PFSK-1 (cell line): ENCODE results near the gene ORAI1.

ENCODE experiments used
- POLR2AphosphoS5 ChIP-seq: IDR thresholded peaks from 2 replicates; pipeline ENCODE4 v1.6.1; 2012; ENCODE audit warnings: low read depth, mild to moderate bottlenecking, control low read depth, low read length, moderate library complexity
- SIN3A ChIP-seq: IDR thresholded peaks from 2 replicates; pipeline ENCODE4 v1.6.1; 2012; ENCODE audit warnings: mild to moderate bottlenecking, low read length, moderate library complexity, borderline replicate concordance; ENCODE audit not compliant: insufficient read depth
- TF ChIP-seq, protein P1 (sequence below), 2 experiments: IDR thresholded peaks; 2 replicates each; pipeline versions ENCODE4 v1.6.1 to v1.8.0; 2011 to 2012; ENCODE audit warnings: low read depth in 2 of 2, low read length in 2 of 2, control low read depth in 1 of 2, inconsistent platforms in 1 of 2, mild to moderate bottlenecking in 1 of 2, moderate library complexity in 1 of 2; ENCODE audit not compliant: insufficient read depth in 1 of 2

DNA sequence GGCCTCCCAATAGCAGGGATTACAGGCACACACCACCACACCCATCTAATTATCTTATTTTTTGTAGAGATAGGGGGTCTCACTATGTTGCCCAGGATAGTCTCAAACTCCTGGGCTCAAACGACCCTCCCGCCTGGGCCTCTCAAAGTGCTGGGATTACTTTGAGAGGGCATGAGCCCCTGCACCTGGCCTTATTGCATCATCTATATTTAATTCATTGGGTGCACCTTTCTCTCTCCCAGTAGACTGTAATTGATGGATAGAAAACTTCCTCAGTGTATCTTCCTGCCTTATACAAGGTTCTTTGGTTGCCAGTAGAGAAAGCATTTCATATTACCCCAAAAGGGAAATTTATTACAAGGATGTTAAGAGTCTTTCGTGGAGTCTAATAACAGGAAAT lies 52.0 kb downstream of the ORAI1 start:
- TF ChIP-seq SIN3A (no peak), POLR2AphosphoS5 (no peak)
- TF ChIP-seq, protein P1, sequence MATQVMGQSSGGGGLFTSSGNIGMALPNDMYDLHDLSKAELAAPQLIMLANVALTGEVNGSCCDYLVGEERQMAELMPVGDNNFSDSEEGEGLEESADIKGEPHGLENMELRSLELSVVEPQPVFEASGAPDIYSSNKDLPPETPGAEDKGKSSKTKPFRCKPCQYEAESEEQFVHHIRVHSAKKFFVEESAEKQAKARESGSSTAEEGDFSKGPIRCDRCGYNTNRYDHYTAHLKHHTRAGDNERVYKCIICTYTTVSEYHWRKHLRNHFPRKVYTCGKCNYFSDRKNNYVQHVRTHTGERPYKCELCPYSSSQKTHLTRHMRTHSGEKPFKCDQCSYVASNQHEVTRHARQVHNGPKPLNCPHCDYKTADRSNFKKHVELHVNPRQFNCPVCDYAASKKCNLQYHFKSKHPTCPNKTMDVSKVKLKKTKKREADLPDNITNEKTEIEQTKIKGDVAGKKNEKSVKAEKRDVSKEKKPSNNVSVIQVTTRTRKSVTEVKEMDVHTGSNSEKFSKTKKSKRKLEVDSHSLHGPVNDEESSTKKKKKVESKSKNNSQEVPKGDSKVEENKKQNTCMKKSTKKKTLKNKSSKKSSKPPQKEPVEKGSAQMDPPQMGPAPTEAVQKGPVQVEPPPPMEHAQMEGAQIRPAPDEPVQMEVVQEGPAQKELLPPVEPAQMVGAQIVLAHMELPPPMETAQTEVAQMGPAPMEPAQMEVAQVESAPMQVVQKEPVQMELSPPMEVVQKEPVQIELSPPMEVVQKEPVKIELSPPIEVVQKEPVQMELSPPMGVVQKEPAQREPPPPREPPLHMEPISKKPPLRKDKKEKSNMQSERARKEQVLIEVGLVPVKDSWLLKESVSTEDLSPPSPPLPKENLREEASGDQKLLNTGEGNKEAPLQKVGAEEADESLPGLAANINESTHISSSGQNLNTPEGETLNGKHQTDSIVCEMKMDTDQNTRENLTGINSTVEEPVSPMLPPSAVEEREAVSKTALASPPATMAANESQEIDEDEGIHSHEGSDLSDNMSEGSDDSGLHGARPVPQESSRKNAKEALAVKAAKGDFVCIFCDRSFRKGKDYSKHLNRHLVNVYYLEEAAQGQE (IDR thresholded peaks at IDR 0.05; ENCODE audit: insufficient read depth in 1 of 2, low read depth in 2 of 2, low read length in 2 of 2): no peak
